Esophagus muscularis mucosa (tissue), 4 donors: ENCODE data around the gene ISOC2. TPM values are rescaled to one million over a fixed set of nuclear protein-coding genes. Genes with fewer than 3 reads are reported as not detected.

ENCODE experiments used
- DNase-seq: peaks from one replicate; pipeline ENCODE4 v3.0.0-alpha.2; 2017; ENCODE audit errors: extremely low spot score
- H3K27ac ChIP-seq, 4 donors: fragments of 200-600 bp; sonication (generic); replicated peaks in 1 of 4; 1 replicate in 3 of 4; 2 replicates in 1 of 4; pipeline ENCODE4 v1.5.1; 2016 to 2019; ENCODE audit warnings: mild to moderate bottlenecking in 1 of 4
- H3K27me3 ChIP-seq, 4 donors: fragments of 200-600 bp; sonication (generic); one replicate each; pipeline versions ENCODE4 v1.5.1 to v1.6.0; 2016 to 2019
- H3K36me3 ChIP-seq, 4 donors: fragments of 200-600 bp; sonication (generic); one replicate each; pipeline ENCODE4 v1.5.1; 2016 to 2019
- H3K4me1 ChIP-seq, 4 donors: fragments of 200-600 bp; sonication (generic); one replicate each; pipeline ENCODE4 v1.5.1; 2016 to 2019
- H3K4me3 ChIP-seq, 4 donors: fragments of 200-600 bp; sonication (generic); 1 replicate in 2 of 4; 2 replicates in 2 of 4; pipeline ENCODE4 v1.5.1; 2016 to 2019; ENCODE audit warnings: mild to moderate bottlenecking in 4 of 4, moderate library complexity in 1 of 4
- H3K9me3 ChIP-seq, 4 donors: fragments of 200-600 bp; sonication (generic); 1 replicate in 3 of 4; 2 replicates in 1 of 4; pipeline ENCODE4 v1.5.1; 2016 to 2019
- EP300 ChIP-seq: sonication (generic); formaldehyde crosslinking; IDR thresholded peaks from one replicate; pipeline ENCODE4 v1.6.1; 2017; ENCODE audit warnings: antibody characterized with exemption
- POLR2A ChIP-seq: fragments of 450-650 bp; IDR thresholded peaks from one replicate; pipeline ENCODE4 v1.6.1; 2017; ENCODE audit warnings: antibody characterized with exemption, moderate library complexity, mild to moderate bottlenecking, low read depth
- POLR2AphosphoS5 ChIP-seq, 2 donors: sonication (generic); formaldehyde crosslinking; IDR thresholded peaks; one replicate each; pipeline ENCODE4 v1.6.1; 2017; ENCODE audit warnings: antibody characterized with exemption in 2 of 2
- WGBS: methylation state at CpG from one replicate; pipeline ENCODE4 v1.1.5; 2018; 5-methylcytosine and 5-hydroxymethylcytosine counted together
- intact Hi-C: fragments of 100-400 bp; cut with DNase I; formaldehyde crosslinking; loops from one replicate; pipeline ENCODE4 v1.15.1; 2023
- total RNA-seq, 4 donors: library from RNA; depleted of rRNA; stranded (reverse); fragments of >200 nt; gene quantifications; one replicate each; pipeline versions ENCODE4 v1.1.0 to v1.2.1, GENCODE V29; 2016
- TF ChIP-seq, protein P1 (sequence below), 3 experiments: fragments of 200-600 bp in 2 of 3; fragments of 450-650 bp in 1 of 3; sonication (generic) in 2 of 3; IDR thresholded peaks; one replicate each; pipeline ENCODE4 v1.5.1; 2017 to 2019; ENCODE audit warnings: antibody characterized with exemption in 3 of 3, mild to moderate bottlenecking in 2 of 3, moderate library complexity in 1 of 3

ISOC2 gene
- total RNA-seq, 4 donors from 2014 or later = 66.8 to 104 (median 77.7) TPM

DNA sequence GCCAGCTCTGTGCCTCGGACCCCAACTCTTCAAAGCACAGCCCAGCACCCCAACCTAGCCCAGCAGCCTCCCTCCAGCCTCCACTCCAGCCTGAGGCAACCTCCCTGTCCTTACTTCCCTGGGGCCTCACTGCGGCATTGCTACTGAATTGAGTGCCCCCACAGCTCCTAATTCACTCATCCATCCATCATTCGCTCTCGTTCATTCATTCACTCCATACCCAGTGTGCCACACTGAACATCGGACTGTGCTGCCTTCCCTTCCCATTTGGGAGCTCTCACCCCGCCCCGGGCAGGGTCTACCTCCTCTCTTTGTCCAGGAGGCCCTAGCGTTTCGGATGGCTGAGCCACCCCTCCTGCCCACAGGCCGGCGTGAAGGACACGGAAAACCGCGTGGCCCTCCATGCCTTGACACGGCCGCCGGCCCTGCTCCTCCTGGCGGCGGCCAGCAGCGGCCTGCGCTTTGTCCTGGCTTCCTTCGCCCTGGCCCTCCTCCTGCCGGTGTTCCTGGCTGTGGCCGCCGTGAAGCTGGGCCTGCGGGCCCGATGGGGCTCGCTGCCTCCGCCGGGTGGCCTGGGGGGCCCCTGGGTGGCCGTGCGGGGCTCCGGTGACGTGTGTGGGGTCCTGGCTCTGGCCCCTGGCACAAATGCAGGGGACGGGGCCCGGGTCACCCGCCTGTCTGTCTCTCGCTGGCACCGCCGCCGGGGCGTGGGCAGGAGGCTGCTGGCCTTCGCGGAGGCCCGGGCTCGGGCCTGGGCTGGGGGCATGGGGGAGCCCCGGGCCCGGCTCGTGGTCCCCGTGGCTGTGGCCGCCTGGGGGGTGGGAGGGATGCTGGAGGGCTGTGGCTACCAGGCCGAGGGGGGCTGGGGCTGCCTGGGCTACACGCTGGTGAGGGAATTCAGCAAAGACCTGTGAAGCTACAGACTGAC lies 24.9 kb upstream of the ISOC2 start:
- no peak for DNase-seq
- H3K36me3 ChIP-seq = peaks cover 18 to 27% (median 21%) of the 10 kb centered on the region in 4 donors
- peak overlapping the region; percentile 21 to 44 (median 30) for H3K4me3 ChIP-seq
- TF ChIP-seq, protein P1, sequence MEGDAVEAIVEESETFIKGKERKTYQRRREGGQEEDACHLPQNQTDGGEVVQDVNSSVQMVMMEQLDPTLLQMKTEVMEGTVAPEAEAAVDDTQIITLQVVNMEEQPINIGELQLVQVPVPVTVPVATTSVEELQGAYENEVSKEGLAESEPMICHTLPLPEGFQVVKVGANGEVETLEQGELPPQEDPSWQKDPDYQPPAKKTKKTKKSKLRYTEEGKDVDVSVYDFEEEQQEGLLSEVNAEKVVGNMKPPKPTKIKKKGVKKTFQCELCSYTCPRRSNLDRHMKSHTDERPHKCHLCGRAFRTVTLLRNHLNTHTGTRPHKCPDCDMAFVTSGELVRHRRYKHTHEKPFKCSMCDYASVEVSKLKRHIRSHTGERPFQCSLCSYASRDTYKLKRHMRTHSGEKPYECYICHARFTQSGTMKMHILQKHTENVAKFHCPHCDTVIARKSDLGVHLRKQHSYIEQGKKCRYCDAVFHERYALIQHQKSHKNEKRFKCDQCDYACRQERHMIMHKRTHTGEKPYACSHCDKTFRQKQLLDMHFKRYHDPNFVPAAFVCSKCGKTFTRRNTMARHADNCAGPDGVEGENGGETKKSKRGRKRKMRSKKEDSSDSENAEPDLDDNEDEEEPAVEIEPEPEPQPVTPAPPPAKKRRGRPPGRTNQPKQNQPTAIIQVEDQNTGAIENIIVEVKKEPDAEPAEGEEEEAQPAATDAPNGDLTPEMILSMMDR (IDR thresholded peaks at IDR 0.05) = peak in 2 of 3 experiments; percentile 15 to 48
- TF ChIP-seq POLR2AphosphoS5 (IDR thresholded peaks at IDR 0.05) = peak in 1 of 2 donors; percentile 13
- no peak for TF ChIP-seq EP300
- peak overlapping the region; percentile 93 to 98 (median 96) for H3K27ac ChIP-seq
- no peaks in the 10 kb centered on the region for H3K9me3 ChIP-seq
- intact Hi-C loops = no loop called here
- WGBS = 56% methylated on average over 30 of the region's 53 CpGs
- no peaks in the 10 kb centered on the region for H3K27me3 ChIP-seq
- H3K4me1 ChIP-seq = peaks cover 53 to 84% (median 80%) of the 10 kb centered on the region in 4 donors

- no peaks in the 10 kb centered on the region for H3K27me3 ChIP-seq
- no peaks in the 10 kb centered on the region for H3K9me3 ChIP-seq
- intact Hi-C loops = no loop called here
- no peak for TF ChIP-seq POLR2A
- no peak for TF ChIP-seq EP300
- no peak for TF ChIP-seq POLR2AphosphoS5 (IDR thresholded peaks at IDR 0.05)
- TF ChIP-seq, protein P1 (IDR thresholded peaks at IDR 0.05) = no peak
- peak overlapping the region; percentile 58 to 73 (median 66) for H3K4me3 ChIP-seq
- peaks cover 50 to 76% (median 72%) of the 10 kb centered on the region in 4 donors for H3K4me1 ChIP-seq
- no peak for DNase-seq
- peaks cover 18 to 33% (median 27%) of the 10 kb centered on the region in 4 donors for H3K36me3 ChIP-seq
- whole genome bisulfite sequencing = 28% methylated on average over 15 of the region's 18 CpGs
- peak overlapping the region; percentile 93 to 98 (median 96) for H3K27ac ChIP-seq
Measured at GRCh38 chr19:55485439-55486011, 24.1 kb upstream of the ISOC2 start.

DNA sequence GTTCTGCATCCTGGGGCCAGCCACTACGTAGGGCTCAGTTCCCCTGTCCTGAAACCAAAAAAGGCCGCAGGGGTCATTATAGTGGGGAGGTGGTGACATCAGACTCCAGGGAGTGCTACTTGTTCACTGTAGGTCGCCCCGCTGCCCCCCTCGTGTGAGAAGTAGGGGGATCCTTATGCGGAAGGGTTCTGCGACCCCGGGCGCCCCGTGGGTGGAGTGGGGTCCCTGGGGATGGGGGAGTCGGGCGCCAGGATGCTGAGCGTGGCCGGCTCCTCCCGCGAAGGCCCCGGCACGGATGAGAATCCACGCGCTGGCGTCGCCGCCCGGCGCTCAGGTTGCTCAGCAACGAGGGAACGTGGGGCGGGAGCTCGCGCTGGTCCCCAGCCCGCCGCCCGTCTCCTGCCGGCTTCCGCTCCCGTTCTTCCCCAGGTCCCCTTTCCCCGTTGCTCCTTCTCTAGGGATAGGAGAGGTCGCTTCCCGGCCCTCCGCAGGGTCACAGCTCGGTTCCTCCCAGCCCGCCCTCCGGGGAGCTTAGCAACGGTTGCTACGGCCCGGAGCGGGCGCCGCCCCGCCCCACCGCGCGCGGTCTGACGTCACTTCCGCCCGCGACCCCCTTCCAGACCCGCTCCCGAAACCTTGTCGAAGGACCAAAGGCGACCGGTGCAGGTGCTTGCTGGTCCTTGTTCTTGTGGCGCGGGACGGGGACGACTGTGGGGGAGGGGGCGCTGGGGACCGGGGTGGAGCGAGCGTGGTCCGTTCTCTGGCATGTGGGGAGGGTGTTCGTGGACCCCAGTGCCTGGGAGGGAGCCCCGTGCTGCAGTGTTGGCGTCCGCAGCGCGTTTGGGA lies 23.4 kb upstream of the ISOC2 start, which contains the start of gene NAT14:
TSS of gene NAT14 (plus strand) at position 596 of the 846 bp plus-strand sequence. CDS start 521 bp downstream, outside the sequence.
- Histone ChIP-seq H3K27ac (peak within 1 kb of the TSS; percentile 93 to 98 (median 96)), H3K9me3 (no peaks in the 10 kb centered on the region), H3K4me3 (peak within 1 kb of the TSS; percentile 58 to 73 (median 66)), H3K36me3 (peaks cover 18 to 33% (median 27%) of the 10 kb centered on the region in 4 donors), H3K4me1 (peaks cover 50 to 69% (median 65%) of the 10 kb centered on the region in 4 donors), H3K27me3 (no peaks in the 10 kb centered on the region)
- TF ChIP-seq POLR2AphosphoS5 (IDR thresholded peaks at IDR 0.05) = peak in 1 of 2 donors; percentile 64
- TF ChIP-seq, protein P1 (IDR thresholded peaks at IDR 0.05) = no peak
- DNase-seq = no peak
- under 1% methylated on average over 36 of the region's 78 CpGs for WGBS
- intact Hi-C loops = no loop called here

DNA sequence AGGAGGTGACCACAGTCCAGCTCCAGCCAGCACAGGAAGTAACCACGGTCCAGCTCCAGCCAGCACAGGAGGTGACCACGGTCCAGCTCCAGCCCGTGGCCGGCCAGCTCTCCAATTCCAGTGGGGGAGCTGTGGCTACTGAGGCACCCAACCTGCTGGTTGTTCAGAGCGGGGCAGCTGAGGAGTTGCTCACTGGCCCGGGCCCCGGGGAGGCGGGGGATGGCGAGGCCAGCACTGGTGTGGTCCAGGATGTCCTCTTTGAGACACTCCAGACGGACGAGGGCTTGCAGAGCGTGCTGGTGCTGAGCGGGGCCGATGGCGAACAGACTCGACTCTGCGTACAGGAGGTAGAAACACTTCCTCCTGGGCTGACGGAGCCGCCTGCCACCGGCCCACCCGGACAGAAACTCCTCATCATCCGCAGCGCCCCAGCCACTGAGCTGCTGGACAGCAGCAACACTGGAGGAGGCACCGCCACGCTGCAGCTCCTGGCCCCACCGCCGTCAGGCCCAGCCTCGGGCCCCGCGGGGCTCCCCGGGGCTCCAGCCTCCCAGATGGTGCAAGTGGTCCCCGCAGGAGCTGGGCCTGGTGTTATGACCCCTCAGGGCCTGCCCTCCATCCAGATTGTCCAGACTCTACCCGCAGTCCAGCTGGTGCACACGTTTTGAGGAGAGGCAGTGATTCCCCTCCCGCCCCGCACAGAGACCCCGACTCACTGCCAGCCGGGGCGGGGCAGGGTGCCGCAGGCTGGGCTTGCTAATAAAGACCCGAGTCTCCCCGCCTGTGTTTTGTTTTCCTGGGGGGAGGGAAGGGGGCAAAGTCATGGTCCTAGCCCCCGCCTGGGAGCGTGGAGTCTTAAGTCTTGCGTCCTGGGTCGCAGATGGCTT lies 22.5 kb upstream of the ISOC2 start:
- WGBS = 79% methylated on average over 21 of the region's 46 CpGs
- TF ChIP-seq EP300 (no peak), POLR2A (no peak)
- peaks cover 18 to 33% (median 27%) of the 10 kb centered on the region in 4 donors for H3K36me3 ChIP-seq
- H3K4me3 ChIP-seq = peak overlapping the region; percentile 58 to 73 (median 66)
- H3K27me3 ChIP-seq = no peaks in the 10 kb centered on the region
- peak overlapping the region; percentile 93 to 98 (median 96) for H3K27ac ChIP-seq
- no peaks in the 10 kb centered on the region for H3K9me3 ChIP-seq
- intact Hi-C loops = no loop called here
- DNase-seq = no peak
- peaks cover 54 to 63% (median 56%) of the 10 kb centered on the region in 4 donors for H3K4me1 ChIP-seq
